Kasumi-1 (cell line): ENCODE results near the gene OOSP1.
"Not testable (repeated sequence)": the region's sequence is repeated elsewhere in the genome, so short reads cannot be mapped to it uniquely, and the experiment has no call there.

Experiments
- DNase-seq, 2 experiments: peaks; one replicate each; lab custom pipeline; 2025; lab: John Stamatoyannopoulos, UW

OOSP1 gene

DNA sequence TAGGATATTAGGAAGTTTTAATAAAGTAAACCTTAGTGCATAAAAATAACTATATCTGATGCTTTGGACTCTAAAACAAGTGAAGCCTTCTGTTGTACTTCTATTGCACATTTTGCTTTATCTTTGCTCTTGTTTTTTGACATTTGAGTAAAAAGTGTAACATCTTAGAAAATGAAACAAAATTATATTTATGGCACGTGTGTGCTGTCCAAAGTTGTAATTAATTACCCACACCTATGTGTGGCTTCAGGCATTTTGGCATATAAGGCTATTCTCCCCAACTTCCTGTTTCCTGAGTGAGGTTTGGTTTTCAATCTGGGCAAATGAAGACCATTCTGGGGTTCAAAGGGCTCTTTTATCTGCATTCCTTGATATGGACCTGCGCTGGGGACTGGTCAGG is at the start of gene OOSP1:
OOSP1 (plus strand) TSS at position 301 of the 400 bp plus-strand sequence; CDS start at position 324, 23 bp downstream.
- DNase-seq, result no peak

- no peak for DNase-seq
These were observed 46.5 kb upstream of the OOSP1 start for GRCh38 chr11:59891781-59892181.

DNA sequence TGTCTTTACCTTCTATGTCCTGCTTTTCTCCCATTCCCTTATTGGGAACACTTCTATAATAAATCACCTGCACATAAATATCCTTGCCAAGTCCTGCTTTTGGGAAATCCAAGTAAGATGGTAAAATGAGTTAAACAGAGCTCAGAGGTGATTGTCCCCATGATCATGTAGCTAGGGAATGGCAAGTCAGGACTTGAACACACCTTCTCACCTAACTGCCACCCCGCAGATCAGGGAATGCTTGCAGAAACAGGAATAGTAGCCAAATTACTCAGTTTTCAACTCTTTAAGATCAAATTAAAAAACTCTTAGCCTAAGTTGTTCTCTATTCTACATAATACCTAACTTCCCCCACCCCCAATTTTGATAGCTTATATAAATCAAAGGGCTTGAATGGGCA is 43.6 kb upstream of the OOSP1 start:
- DNase-seq, result no peak

GRCh38 chr11:59898046-59898445 is 40.2 kb upstream of the OOSP1 start:
- DNase-seq, result no peak

GRCh38 chr11:59898650-59899049 is 39.6 kb upstream of the OOSP1 start:
- no peak for DNase-seq

GRCh38 chr11:59899532-59899931 is 38.7 kb upstream of the OOSP1 start:
- peak in 1 of 2 experiments; percentile 6 for DNase-seq

GRCh38 chr11:59900366-59901126 is 37.7 kb upstream of the OOSP1 start:
- DNase-seq, result no peak

- peak; percentile 48 to 53 for DNase-seq
These were observed 36.9 kb upstream of the OOSP1 start for GRCh38 chr11:59901306-59901705.

DNA sequence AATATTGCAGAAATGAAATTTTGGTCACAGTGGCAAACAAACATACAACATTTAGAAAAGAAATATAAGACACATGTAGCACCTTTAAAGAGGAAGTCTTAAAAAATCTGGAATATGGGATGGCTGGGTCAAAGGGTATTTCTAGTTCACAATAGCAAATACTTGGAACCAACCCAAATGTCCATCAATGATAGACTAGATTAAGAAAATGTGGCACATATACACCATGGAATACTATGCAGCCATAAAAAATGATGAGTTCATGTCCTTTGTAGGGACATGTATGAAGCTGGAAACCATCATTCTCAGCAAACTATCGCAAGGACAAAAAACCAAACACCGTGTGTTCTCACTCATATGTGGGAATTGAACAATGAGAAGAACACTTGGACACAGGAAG is 34.7 kb upstream of the OOSP1 start:
- DNase-seq, result not testable (repeated sequence)

DNA sequence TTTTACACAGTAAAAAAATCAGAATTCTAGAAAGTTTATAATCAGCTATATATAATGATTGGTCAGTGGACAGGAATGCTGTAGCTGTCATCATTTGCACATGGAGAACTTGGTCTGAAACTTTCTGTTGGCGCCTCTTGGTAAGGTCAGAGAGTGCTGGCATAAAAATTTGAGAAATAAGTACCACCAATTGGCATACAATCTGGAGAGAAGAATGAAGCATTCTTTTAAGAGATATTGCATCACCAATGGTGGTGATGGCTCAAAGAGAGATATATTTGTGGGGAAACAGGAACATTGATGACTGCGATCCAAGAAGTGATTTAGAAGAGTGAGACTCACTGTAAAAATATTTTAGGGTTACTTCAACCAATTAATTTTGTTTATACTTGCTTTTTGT is 19.8 kb upstream of the OOSP1 start:
- no peak for DNase-seq

DNA sequence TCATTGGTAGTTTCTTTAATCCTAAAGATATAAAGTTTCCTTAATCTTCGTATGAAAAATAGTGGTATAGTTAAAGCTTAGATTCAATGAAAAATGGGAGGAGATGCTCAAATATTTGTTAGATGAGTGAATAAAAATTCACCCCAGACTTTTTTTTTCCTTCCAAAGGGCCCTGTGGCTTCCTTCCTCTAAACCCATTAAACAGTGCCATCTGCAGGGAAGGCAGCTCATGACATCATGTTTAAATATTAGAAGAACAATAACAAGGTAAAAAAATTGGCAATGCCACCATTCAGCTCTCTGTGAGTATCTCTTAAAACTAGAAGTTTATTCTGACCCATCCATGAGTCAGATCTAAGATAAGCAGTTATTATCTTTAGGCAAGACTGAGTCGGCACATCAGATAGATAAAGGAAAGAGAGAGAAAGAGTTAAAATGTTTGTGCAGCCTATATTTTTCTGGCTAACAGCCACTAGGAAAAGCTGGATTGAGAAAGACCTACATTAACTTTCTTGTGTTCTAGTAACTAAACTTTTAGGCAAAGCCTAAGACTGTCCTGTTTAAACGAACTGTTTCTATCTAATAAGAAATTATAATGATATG is 19.1 kb upstream of the OOSP1 start:
- peak; percentile 43 to 65 for DNase-seq

GRCh38 chr11:59923813-59924212 is 14.4 kb upstream of the OOSP1 start:
- no peak for DNase-seq

DNA sequence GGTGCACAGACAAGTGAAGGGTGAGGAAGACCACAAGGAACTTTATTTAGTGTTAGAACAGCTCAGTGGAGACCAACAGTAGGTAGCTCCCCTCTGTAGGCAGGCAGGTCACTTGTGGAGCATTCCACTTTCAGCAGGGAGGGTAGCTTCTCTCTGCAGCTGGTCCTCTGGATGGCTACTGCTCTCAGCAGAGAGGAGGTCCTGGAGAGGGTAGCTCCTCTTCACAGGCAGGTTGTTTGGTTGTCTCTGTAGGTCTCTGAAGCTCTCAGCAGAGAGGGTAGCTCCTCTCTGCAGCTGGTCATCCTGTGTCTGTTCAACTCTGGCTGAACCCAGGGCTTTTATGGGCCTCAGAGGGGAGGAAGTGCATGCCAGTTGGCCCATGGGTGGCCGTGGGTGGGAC is 6.5 kb upstream of the OOSP1 start:
- DNase-seq, result no peak

- no peak for DNase-seq
These were observed 486 bp downstream of the OOSP1 start for GRCh38 chr11:59938718-59939117.

- DNase-seq, result no peak
These were observed 1.2 kb downstream of the OOSP1 start for GRCh38 chr11:59939482-59939881.

DNA sequence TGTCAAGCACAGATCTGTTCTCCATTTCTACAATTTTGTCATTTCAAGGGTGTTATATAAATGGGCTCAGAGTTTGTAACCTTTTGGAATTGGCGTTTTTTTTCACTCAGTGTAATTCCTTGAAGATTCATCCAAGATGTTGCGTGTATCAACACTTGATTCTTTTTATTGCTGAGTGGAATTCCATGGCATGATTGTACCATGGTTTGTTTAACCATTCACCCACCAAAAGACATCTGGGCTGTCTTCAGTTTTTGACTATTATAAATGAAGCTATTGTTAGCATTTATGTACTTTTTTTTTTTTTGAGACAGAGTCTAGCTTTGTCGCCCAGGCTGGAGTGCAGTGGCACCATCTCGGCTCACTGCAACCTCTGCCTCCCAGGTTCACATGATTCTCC is 2.9 kb downstream of the OOSP1 start:
- no peak for DNase-seq

GRCh38 chr11:59943997-59944714 is 5.9 kb downstream of the OOSP1 start:
- no peak for DNase-seq

DNA sequence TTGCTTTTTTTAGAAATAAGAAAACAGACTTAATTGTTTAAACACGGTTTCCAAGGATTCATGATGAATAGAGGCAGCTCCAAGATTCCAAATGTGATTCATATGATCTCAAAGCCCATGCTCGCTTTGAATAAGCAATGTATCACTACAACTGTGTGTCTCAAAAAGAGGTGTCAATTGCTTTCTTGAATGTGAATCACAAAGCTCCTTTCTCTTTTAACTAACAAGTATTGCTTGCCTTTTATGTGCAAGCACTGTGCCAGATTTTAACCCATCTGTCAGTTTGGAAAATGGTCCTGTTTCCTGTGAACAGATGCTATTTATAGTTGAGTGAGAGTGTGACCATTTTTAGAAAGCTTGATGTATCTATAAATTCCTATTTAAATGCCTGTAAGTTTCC is 6.5 kb downstream of the OOSP1 start:
- peak in 1 of 2 experiments; percentile 11 for DNase-seq

- no peak for DNase-seq
These were observed 15.4 kb downstream of the OOSP1 start for GRCh38 chr11:59953463-59954218.

DNA sequence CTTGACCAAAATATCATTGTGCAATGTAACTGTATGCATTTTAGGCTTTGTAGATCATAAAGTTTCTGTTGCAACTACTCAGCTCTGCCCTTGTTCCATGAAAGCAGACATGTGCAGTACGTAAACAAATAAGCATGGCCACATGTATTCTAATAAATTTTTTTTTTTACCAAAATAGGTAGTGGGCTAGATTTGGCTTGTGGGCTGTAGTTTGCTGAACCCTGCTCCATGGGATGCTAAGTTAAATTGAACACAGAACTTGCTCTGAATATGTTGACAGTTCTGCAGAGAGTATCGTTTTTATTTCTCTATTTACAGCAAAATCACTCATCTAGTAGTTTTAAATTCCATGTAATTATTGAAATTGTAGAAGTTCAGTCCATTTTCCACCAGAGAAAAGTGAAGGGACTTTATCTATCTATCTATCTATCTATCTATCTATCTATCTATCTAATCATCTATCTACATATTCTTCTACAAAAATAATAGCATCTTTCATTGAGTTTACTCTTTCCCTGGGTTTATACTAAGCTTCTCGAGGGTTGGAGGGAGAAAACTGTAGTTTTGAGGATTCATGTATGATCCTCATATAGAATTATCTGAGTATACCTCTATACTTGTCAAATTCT is 16.1 kb downstream of the OOSP1 start:
- DNase-seq, result no peak

DNA sequence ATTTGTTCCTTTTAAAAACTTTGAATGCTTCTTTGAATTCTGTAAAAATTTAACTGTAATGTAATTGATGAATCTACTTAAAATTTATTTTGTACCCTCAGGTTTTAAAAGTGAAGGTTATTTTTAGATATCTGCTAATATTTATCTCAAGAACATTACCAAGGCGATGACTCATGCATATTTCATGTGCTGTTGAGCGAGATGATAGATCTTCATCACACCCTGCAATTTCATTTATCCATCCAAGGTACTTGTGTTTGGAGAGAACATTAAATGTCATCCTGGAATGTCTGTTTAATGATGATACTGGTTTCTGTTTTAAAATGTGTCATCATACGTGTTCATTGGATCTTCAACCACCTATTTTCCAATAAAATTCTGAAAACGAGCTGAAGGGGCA is 18.9 kb downstream of the OOSP1 start:
- no peak for DNase-seq
